ENCODE data around the gene CCDC3. TPM values are rescaled to one million over a fixed set of nuclear protein-coding genes. Genes with fewer than 3 reads are reported as not detected.

CCDC3 gene
- polyA plus RNA-seq, 1 donor from 2014 or later, result 3.8 TPM

DNA sequence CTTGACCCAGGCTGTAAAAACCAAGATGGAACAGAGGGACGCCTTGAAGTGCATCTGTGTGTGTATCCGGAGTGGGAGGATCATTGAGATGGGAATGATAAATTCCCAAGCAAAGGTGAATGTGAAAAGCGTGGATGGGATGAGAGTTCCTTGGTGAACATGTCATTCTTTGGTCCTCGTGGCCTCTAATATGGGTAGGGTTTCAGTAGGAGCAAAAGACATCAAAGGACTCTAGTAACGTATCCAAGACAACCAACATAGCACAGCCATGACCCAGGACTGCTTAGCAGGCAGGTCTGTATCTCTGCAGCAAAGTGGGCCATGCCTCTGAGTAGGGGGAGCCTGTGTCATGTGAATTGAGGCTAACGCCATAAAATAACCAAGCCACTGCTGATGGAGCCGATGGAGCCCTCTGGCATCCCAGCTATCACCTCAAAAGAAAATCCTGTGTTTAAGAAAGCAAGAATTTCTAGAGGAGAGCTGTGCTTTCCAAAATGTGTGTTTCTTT is 98.6 kb downstream of the CCDC3 start:
- no peak overlapping the region for H3K9ac ChIP-seq (ENCODE audit: low read length)

DNA sequence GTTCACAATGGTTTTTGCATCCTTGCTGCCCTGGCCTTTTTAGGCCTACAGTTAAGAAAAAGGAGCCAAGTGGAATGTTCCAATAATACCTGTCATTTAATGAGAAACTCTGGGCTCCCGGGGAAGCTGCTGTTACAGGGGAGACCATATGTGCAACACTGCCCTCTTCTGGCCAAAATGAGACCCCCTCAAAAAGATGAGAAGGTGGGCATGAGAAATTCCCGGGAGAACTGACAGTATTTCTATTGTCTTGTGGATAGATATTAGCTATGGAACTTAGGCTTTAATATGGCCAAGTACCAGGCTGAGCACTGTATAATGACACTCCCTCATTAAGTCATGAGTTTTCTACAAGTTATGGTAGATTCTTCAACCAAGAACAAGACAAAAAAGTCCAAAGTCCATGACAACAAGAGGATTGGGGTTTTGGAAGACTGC is 99.4 kb downstream of the CCDC3 start:
- no peak overlapping the region for H3K27ac ChIP-seq (ENCODE audit: low read length)

More for the DNA sequence above, 98.6 kb downstream of the CCDC3 start:
- Histone ChIP-seq H3F3A (ENCODE audit: insufficient read depth, low read length, poor library complexity, severe bottlenecking) (no peaks in the 10 kb centered on the region), H3K4me2 (ENCODE audit: low read length) (no peak overlapping the region), H3K79me2 (replicated peaks; ENCODE audit: insufficient read depth, low read length) (no peaks in the 10 kb centered on the region), H3K27me3 (ENCODE audit: insufficient read depth, low read depth, low read length) (no peaks in the 10 kb centered on the region), H3K27ac (ENCODE audit: low read length) (no peak overlapping the region), H3K4me3 (ENCODE audit: low read length) (no peak overlapping the region), H2AFZ (ENCODE audit: low read depth, low read length) (no peak overlapping the region), H3K9me3 (ENCODE audit: low read length) (no peaks in the 10 kb centered on the region), H3K9me2 (ENCODE audit: insufficient read depth, low read length) (no peaks in the 10 kb centered on the region), H3K36me3 (ENCODE audit: insufficient read depth, low read length) (no peaks in the 10 kb centered on the region), H4K20me1 (ENCODE audit: insufficient read depth) (no peaks in the 10 kb centered on the region)
- TF ChIP-seq, protein P1, sequence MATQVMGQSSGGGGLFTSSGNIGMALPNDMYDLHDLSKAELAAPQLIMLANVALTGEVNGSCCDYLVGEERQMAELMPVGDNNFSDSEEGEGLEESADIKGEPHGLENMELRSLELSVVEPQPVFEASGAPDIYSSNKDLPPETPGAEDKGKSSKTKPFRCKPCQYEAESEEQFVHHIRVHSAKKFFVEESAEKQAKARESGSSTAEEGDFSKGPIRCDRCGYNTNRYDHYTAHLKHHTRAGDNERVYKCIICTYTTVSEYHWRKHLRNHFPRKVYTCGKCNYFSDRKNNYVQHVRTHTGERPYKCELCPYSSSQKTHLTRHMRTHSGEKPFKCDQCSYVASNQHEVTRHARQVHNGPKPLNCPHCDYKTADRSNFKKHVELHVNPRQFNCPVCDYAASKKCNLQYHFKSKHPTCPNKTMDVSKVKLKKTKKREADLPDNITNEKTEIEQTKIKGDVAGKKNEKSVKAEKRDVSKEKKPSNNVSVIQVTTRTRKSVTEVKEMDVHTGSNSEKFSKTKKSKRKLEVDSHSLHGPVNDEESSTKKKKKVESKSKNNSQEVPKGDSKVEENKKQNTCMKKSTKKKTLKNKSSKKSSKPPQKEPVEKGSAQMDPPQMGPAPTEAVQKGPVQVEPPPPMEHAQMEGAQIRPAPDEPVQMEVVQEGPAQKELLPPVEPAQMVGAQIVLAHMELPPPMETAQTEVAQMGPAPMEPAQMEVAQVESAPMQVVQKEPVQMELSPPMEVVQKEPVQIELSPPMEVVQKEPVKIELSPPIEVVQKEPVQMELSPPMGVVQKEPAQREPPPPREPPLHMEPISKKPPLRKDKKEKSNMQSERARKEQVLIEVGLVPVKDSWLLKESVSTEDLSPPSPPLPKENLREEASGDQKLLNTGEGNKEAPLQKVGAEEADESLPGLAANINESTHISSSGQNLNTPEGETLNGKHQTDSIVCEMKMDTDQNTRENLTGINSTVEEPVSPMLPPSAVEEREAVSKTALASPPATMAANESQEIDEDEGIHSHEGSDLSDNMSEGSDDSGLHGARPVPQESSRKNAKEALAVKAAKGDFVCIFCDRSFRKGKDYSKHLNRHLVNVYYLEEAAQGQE (IDR thresholded peaks at IDR 0.05; ENCODE audit: borderline replicate concordance), result no peak
- TF ChIP-seq, protein P2, sequence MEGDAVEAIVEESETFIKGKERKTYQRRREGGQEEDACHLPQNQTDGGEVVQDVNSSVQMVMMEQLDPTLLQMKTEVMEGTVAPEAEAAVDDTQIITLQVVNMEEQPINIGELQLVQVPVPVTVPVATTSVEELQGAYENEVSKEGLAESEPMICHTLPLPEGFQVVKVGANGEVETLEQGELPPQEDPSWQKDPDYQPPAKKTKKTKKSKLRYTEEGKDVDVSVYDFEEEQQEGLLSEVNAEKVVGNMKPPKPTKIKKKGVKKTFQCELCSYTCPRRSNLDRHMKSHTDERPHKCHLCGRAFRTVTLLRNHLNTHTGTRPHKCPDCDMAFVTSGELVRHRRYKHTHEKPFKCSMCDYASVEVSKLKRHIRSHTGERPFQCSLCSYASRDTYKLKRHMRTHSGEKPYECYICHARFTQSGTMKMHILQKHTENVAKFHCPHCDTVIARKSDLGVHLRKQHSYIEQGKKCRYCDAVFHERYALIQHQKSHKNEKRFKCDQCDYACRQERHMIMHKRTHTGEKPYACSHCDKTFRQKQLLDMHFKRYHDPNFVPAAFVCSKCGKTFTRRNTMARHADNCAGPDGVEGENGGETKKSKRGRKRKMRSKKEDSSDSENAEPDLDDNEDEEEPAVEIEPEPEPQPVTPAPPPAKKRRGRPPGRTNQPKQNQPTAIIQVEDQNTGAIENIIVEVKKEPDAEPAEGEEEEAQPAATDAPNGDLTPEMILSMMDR (IDR thresholded peaks at IDR 0.05; ENCODE audit: poor library complexity, severe bottlenecking), result no peak
- TF ChIP-seq MXI1 (conservative IDR thresholded peaks at IDR 0.05; ENCODE audit: poor library complexity, severe bottlenecking), result no peak
- TF ChIP-seq RAD21 (conservative IDR thresholded peaks at IDR 0.05), result no peak
- no peak for TF ChIP-seq TAF1 (IDR thresholded peaks at IDR 0.05; ENCODE audit: low read depth)
- TF ChIP-seq SMC3 (conservative IDR thresholded peaks at IDR 0.05; ENCODE audit: poor library complexity), result no peak
- TF ChIP-seq POLR2AphosphoS5 (IDR thresholded peaks at IDR 0.05), result no peak
- TF ChIP-seq EP300 (conservative IDR thresholded peaks at IDR 0.05; ENCODE audit: poor library complexity, severe bottlenecking), result no peak
- no peak for TF ChIP-seq EZH2 (IDR thresholded peaks at IDR 0.05; ENCODE audit: borderline replicate concordance, insufficient read depth, low read length, poor library complexity, severe bottlenecking)

More for the DNA sequence above, 99.4 kb downstream of the CCDC3 start:
- no peaks in the 10 kb centered on the region for H3K9me2 ChIP-seq (ENCODE audit: insufficient read depth, low read length)
- H3K4me2 ChIP-seq (ENCODE audit: low read length), result no peak overlapping the region
- H3K9me3 ChIP-seq (ENCODE audit: low read length), result no peaks in the 10 kb centered on the region
- no peak overlapping the region for H3K9ac ChIP-seq (ENCODE audit: low read length)
- H3K79me2 ChIP-seq (replicated peaks; ENCODE audit: insufficient read depth, low read length), result no peaks in the 10 kb centered on the region
- no peaks in the 10 kb centered on the region for H3F3A ChIP-seq (ENCODE audit: insufficient read depth, low read length, poor library complexity, severe bottlenecking)
- H3K27me3 ChIP-seq (ENCODE audit: insufficient read depth, low read depth, low read length), result no peaks in the 10 kb centered on the region
- H2AFZ ChIP-seq (ENCODE audit: low read depth, low read length), result no peak overlapping the region
- TF ChIP-seq, protein P1 (IDR thresholded peaks at IDR 0.05; ENCODE audit: borderline replicate concordance), result no peak
- TF ChIP-seq, protein P2 (IDR thresholded peaks at IDR 0.05; ENCODE audit: poor library complexity, severe bottlenecking), result peak; percentile 72
- TF ChIP-seq RAD21 (conservative IDR thresholded peaks at IDR 0.05) (peak; percentile 72), SMC3 (conservative IDR thresholded peaks at IDR 0.05; ENCODE audit: poor library complexity) (peak; percentile 73)
- no peak overlapping the region for H3K4me3 ChIP-seq (ENCODE audit: low read length)
- no peaks in the 10 kb centered on the region for H4K20me1 ChIP-seq (ENCODE audit: insufficient read depth)
- no peaks in the 10 kb centered on the region for H3K36me3 ChIP-seq (ENCODE audit: insufficient read depth, low read length)

Measured in neural cell (in vitro differentiated cells).